Ishikawa (cell line): ENCODE measurements around the gene CHRNA1.

Experiments
- CEBPB ChIP-seq: IDR thresholded peaks from 2 replicates; pipeline ENCODE4 v1.6.1; 2012
- CREB1 ChIP-seq: IDR thresholded peaks from 2 replicates; pipeline ENCODE4 v1.6.1; 2012; ENCODE audit warnings: low read depth
- EGR1 ChIP-seq: IDR thresholded peaks from 2 replicates; pipeline ENCODE4 v1.6.1; 2012
- EP300 ChIP-seq: IDR thresholded peaks from 2 replicates; pipeline ENCODE4 v1.6.1; 2012; ENCODE audit warnings: borderline replicate concordance
- FOXM1 ChIP-seq: IDR thresholded peaks from 2 replicates; pipeline ENCODE4 v1.6.1; 2012; ENCODE audit warnings: low read depth, borderline replicate concordance
- MAX ChIP-seq: IDR thresholded peaks from 2 replicates; pipeline ENCODE4 v1.6.1; 2012
- NFIC ChIP-seq: IDR thresholded peaks from 2 replicates; pipeline ENCODE4 v1.6.1; 2012
- RAD21 ChIP-seq: IDR thresholded peaks from 2 replicates; pipeline ENCODE4 v1.6.1; 2012; ENCODE audit warnings: low read depth
- REST ChIP-seq: IDR thresholded peaks from 2 replicates; pipeline ENCODE4 v1.6.1; 2012; ENCODE audit warnings: low read depth, mild to moderate bottlenecking
- TAF1 ChIP-seq: IDR thresholded peaks from 2 replicates; pipeline ENCODE4 v1.6.1; 2012; ENCODE audit warnings: low read depth, mild to moderate bottlenecking
- TCF12 ChIP-seq: IDR thresholded peaks from 2 replicates; pipeline ENCODE4 v1.6.1; 2012; ENCODE audit warnings: low read depth
- TEAD4 ChIP-seq: IDR thresholded peaks from 2 replicates; pipeline ENCODE4 v1.6.1; 2012
- USF1 ChIP-seq: IDR thresholded peaks from 2 replicates; pipeline ENCODE4 v1.6.1; 2012
- YY1 ChIP-seq: IDR thresholded peaks from 2 replicates; pipeline ENCODE4 v1.6.1; 2012; ENCODE audit warnings: low read depth
- ZBTB7A ChIP-seq: IDR thresholded peaks from 2 replicates; pipeline ENCODE4 v1.6.1; 2012; ENCODE audit warnings: low read depth

CHRNA1 gene

GRCh38 chr2:174705321-174705720 lies 59.0 kb downstream of the CHRNA1 start:
- no peak for TF ChIP-seq EP300
- TF ChIP-seq NFIC, result no peak
- TF ChIP-seq EGR1, result no peak
- no peak for TF ChIP-seq ZBTB7A
- TF ChIP-seq TAF1, result no peak
- TF ChIP-seq REST, result no peak
- TF ChIP-seq USF1, result no peak
- no peak for TF ChIP-seq CREB1
- no peak for TF ChIP-seq MAX
- TF ChIP-seq RAD21, result no peak
- TF ChIP-seq FOXM1, result no peak
- no peak for TF ChIP-seq YY1
- no peak for TF ChIP-seq TEAD4
- TF ChIP-seq CEBPB, result no peak
- TF ChIP-seq TCF12, result no peak

- TF ChIP-seq REST (no peak), CREB1 (no peak), TEAD4 (no peak), CEBPB (no peak), USF1 (no peak), FOXM1 (no peak)
Observed at GRCh38 chr2:174704642-174705041, 59.6 kb downstream of the CHRNA1 start.

GRCh38 chr2:174704061-174704460 lies 60.2 kb downstream of the CHRNA1 start:
- TF ChIP-seq CREB1, result no peak
- TF ChIP-seq NFIC, result no peak
- no peak for TF ChIP-seq RAD21
- TF ChIP-seq EGR1, result no peak
- TF ChIP-seq TCF12, result no peak
- no peak for TF ChIP-seq CEBPB

- TF ChIP-seq EP300 (no peak), CEBPB (no peak), CREB1 (no peak), TEAD4 (no peak), TAF1 (no peak), ZBTB7A (no peak), YY1 (no peak), RAD21 (no peak), TCF12 (no peak), FOXM1 (no peak), EGR1 (no peak), NFIC (no peak), USF1 (no peak), MAX (no peak), REST (no peak)
Observed at GRCh38 chr2:174703430-174703829, 60.8 kb downstream of the CHRNA1 start.
